GM18519 (cell line): Measurements from ENCODE around the gene GLIS1.

Source experiments
- ATAC-seq: cut with Tn5 transposase; IDR thresholded peaks from one replicate; pipeline ENCODE4 v1.9.1; 2021; ENCODE audit warnings: mild to moderate bottlenecking, moderate library complexity; ENCODE audit not compliant: unreplicated experiment, low FRiP score

Gene GLIS1

DNA sequence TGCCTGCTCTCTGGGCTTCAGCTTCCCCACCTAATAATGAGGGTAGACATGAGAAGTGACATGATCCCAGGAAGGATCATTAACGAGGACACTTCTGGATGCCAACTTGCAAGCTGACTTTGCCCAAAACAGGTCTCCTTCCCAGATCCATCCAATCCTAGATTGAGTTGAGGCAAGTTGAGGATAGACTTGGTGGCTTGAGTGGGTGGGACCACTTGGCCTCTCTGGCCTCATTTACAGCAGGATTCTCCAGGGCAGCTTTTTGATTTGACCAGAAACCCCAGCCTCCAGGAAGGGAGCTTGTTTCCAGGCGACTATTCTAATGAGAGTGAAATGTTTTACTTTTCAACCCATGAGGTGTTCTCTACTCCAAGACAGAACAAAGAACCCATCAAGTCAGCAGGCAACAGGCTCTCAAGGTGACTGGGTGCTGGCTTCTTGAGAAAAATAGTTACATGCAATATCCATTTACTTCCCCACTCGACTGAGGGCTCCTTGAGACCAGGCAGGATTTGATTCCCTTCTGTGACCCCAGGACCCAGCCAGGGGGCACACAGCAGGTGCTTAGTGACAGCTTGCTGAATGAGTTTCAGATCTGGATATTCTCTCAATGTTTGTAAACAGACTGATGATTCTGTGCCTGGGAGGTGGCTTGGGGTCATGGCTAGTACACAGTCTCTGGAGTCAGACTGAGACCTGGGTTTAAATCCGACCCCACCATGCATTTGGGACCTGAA lies 151.5 kb downstream of the GLIS1 start:
- ATAC-seq = no peak

DNA sequence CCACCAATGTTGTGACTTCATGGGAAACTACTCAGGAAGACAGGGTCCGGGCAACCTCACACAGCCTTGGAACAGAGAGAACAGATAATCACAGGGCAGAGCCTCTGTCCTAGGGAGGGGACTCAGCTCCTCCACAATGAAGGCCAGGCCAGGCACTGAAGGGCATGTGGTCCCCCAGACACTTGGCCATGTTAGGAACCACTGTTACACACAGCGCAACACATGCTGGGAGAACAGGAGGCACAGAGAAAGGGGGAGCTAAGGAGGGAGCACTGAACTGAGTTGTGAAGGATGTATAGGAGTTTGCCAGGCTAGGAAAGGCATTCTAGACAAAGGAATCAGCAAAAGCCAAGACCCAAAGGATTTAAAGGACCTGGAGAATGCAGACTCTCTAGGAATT lies 152.2 kb downstream of the GLIS1 start:
- no peak for ATAC-seq

DNA sequence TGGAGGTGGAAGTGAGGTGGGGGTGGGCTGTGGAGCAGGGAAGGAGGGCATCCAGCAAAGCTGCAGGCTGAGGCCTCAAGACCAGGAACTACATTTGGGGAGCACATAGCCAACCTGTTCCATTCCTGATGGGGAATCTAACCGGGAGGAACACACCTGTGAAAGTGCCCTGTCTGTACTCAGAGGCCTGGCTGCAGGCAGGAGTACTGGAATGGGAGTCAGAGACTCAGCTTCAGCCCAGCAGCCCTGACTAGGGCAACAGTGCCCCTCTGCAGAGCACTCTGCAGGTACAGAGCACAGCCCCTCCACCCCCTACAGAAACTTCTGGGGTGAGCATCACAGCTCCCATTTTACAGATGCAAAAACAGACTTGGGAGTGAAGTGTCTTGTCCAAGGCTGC lies 153.4 kb downstream of the GLIS1 start:
- no peak for ATAC-seq

DNA sequence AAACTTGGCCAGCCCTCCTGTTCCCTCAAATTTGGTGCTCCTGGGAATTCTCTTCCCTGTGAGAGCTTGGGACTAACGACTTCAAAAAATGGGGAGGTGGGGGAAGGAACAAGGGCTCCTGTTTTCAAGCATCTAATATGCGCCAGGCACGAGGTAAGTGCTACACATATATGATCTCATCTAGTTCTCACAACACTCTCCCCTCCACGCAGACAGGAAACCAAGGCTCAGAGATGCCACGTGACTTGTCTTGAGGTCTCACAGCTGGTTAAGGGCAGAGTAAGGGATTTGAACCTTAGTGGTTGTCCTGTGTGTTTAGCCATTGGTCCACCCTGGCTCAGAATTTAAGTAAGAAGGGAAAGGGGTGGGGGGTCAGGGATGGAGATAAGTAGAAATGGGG lies 153.8 kb downstream of the GLIS1 start:
- no peak for ATAC-seq

DNA sequence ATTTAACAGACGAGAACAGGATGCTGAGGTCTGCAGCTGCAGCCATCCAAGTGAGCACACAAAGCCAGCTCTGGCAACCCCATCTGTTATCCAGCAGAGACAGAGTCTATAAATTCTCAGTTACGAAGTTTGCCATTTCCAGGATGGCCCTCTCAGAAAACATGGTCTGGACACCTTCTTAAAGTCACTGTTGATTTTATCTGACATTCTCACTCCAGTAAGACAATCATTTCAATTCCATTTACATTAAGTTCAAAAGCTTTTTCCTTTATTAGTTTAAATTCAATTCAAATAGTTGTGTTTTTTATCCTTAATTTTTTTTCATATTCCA lies 154.2 kb downstream of the GLIS1 start:
- ATAC-seq = no peak

DNA sequence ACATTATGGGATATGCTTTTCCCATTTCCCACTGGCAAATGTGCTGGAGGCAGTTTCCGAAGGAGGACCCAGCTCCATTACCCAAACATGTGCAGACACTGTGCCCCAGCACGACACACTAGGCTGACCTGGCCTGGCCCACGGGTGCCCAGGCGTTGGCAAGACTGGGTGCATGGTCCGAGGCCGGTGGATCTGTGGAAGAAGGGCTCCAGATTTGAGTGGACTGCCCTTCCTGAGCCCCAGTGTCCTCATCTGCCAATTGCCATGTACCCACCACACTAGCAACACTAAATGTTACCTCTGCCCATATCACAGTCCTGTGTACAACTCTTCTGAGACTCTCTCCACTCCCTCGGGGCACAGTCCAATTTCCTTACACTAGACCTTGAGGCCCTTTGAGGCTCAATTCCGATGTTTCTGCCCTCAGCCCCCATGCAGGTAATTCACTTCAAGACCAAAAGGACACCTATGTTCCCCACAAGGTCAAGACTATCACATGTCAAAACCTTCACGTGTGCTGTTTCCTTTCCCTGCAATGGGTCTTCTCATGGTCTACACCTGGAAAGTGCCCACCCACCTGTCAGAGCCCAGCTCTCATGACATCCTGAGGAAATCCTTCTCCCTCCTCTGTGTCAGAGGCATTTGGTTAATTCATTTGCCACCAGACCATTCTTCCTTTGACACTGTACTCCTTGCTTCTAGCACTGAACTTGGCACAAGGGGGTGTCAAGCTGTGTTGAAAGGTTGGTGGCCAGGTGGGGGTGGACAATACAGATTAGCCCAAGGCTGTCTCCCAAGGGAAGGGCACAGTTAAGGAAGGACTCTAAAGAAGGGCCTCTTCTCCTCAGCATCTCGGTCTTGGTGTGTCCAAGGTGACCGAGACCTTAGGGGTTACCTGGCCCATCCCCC lies 154.8 kb downstream of the GLIS1 start:
- no peak for ATAC-seq

DNA sequence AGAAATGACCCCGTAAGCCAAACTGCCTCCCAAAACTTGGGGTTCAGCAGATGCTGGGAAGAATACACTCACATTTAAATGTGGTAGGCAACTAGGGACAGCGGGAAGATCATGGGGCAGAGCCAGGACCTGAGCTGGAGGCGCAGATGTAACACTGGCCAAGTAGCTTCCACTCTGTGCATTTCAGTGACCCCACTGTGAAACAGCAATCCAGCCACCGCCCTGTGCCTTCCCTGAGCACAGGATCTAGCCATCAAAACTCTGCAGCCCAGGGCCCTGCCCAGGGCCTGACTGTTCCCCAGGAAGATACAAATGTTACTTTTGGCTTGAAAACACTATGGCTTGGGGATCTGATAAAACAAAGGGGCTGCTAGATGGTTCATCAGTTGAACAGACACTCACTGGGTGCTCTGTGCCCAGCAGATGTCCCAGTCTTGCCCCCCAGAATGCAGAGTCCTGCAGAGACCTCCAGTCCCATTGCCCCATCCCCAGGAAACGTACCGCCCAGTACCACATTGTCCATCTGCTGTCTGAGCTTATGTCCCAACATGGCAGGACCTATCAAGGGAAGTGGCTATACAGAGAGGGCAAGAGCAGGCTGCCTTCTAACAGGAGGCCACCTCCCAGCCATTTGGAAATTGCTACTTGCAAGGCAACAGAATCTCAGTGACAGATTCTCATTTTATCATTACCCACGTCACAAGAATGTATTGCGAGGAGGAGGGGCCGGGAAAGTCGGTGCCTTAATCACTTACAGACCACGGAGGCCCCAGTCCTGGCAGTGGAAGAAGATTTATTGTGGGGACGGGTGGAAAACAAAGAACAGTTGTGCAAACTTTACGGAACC lies 155.7 kb downstream of the GLIS1 start:
- no peak for ATAC-seq

DNA sequence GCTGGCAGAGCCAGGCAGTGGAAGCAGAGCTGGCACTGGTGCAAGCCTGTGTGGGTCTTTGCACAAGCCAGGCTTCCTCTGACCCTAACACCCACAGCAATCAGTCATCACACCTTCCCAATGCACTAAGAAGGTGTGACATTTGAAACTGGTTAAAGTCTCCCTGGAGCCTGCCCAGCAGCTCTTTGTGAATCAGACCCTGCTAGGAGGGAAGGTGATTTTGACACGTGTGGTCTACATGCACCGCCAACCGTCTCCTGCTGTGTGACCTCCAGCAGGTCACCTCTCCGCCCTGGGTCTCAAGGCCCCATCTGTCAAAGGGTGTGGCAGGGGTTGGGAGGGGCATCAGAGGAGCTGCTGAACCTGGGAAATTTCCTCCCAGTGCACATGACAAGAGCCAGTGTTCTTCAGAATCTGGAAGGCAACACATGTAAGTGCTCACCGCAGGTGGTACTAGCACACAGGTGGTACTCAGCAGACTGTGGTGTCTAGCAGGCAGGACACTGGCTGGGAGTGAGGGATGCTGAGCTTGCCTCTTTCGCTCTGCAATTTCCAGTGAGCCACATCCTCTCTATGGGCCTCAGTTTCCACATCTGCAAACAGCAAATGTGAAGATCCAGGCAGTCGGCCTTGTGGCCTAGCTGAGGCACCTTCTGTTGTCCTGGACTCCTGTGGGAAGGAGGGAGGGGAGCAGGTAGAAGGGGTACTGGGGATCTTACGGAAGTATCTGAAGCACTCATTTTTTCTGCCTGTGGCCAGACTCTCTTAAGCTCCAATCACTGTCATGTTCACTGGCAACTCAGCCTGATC lies 156.5 kb downstream of the GLIS1 start:
- ATAC-seq = no peak

DNA sequence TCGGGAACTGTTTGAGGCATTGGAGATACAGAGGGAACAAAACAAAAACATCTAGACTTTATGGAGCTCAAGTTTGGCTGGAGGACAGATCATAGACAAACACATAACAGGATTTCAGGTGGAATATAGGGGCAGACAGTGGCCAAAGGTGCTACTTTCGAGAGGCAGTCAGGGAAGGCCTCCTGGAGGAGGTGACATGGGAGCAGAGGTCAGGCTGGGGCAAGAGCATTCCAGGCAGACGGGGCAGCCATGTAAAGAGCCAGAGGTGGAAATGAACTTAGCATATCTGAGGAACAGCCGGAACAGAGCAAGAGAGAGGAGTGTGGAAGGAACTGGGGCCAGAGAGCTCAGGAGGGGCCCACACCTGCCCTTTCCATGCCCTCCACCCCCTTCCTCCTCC lies 157.5 kb downstream of the GLIS1 start:
- ATAC-seq = no peak

DNA sequence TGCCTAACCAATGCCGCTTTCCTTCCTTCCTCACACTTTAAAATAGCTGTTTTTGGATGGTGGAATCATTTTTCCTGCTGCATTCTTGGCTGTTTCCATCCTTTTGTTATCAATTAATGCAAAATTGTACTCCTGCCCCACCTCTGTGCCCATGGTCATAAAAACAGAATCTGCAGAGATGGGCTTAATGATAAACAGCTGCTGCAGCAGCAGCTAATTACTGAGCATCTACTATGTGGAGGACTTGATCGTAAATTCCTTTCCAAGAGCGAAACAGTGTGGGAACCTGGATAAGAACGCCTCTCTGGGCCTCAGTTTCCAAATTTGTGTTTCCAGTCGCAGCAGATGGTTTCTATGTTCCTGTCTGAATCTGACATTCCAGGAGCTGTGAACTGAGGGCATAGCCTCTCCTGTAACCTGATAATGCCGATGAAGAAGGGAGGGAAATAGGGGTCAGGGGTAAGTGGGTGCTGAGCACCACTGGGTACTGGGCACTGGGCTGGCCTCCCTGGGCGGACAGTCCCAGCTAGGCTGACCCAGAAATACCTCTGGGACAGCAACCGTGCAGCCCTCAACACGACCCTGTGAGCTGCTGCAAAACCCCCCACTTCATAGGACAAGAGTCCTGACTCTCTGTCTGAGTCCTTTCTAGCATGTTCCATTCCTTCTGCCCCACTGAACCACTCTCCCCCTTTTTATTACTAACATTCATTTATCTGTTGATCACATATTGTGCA lies 158.1 kb downstream of the GLIS1 start:
- ATAC-seq = no peak

DNA sequence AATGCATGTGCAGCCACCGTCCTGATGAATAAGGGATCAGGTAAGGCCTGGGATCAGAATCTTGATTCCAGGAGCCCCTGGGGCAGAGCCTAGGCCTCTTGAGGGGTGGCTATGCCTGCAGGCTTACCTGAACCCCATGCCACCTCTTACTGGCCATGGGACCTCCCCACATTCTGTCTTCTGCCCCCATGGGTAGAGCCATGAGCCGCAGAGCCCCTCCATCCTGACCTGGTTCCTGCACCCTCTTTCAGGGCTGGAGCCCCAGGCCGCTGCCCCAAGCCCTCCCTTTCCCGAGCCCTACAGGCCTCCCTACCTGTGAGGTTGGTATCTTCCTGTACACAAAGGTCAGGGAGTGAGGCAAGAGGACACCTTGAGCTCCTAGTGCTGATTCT lies 159.0 kb downstream of the GLIS1 start:
- no peak for ATAC-seq

DNA sequence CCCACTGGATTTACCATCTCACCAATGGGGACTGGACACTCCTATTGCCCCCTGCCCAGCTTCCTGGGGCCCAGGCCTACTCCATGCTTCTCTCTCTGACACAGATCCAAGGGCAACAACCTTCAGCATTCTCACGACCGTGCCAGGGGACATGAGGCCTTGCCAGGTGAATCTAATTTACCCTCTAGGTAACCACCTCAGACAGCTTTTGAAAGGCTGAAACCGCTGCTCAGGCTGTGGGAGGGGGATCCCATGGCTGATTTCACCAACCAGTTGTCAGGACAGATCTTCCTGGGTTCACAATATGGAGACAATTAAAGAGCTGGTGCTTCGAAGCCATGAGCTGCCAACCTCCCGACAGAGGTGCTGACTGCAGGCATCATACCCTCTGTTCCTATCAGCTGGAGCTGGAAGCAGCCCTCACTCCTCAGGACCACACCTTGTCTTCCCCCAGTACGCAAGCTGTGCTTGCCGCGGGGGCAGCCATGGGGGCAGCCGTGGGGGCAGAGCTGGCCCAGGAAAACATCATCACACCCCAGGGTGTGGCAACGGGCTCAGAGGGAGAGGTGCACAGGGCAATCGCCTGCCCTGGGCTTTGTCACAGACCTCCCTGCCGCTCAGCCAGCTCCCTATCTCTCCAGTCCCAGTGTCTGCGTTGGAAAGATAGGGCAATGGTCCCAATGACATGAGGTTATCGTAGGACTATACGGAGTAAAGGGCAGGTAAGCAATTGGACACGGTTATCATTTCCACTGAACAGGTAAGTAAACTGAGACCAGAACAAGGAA lies 159.5 kb downstream of the GLIS1 start:
- ATAC-seq = no peak

DNA sequence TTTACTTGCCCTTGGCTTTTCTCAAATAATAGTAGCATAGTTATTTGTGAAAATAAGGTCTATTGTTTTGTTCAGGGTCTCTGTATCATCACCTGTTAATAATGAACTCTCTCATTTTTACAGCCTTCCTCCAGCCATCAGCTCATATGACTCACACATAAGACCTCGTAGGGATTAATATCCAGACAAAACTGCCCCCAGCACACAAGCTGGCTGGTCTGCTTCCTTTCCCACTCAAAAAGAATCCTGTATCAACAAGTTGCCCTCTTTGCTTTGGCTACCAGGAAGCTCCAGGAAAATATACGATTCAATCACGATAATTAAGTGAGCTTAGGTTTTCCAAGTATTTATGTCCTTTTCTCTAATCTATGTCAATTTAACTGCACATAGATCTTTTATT lies 160.6 kb downstream of the GLIS1 start:
- ATAC-seq = no peak

DNA sequence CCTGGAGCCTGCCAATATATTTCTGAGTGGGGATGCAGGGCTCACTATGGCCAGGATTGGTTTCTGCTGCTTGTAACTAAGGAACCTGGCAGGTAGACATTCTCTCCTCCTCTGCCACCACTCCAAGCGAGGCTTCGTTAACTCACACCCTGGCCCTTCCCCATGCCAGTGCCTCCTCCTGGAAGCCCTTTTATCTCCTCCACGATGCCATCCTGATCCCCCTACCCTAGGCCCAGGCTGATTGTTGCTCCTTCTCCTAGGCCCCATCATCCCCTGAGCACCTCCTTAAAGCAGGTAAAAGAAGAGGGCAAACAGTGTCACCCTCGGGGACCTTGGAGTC lies 161.2 kb downstream of the GLIS1 start:
- ATAC-seq = no peak

DNA sequence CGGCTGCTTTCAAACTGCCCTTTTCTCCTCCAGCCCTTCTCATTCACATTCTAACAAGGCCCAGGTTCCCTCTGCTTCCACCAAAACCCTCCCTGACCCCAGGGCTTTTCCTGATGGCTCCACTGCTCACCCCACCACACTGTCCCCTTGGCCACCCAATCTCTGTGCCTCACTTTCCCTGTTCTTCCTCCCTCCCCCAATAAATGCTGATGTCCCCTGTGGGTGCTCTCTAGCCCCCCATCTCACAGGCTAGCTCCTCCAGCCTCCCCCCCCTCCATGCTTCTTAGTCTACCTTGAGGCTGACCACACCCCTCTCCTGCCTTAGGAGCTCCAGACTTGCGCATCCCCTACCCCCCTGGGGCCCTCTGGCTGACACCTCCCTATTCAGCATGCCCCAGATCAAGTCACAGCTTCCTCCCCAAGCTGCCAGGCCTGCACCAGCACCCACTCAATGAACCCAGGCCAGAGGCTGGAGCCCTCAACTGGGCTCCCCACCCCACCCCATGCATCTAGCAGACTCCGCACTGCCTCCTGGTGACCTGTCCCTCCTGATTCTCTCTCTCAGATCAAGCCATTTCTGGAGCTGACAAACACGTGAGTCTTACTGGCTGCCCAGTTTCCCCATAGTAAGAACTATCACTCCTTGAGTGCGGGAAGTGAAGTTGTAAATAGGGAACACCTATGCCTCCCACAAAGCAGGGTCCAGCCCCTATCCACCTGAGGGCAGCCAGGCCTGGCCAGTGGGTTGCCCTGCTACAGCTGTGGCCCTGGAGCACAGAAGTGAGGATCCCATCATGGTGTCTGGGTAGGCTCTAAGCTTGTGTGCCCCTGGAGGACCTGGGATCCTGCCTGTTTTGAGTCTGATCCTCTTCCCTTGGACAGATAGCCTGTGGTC lies 161.9 kb downstream of the GLIS1 start:
- ATAC-seq = no peak

DNA sequence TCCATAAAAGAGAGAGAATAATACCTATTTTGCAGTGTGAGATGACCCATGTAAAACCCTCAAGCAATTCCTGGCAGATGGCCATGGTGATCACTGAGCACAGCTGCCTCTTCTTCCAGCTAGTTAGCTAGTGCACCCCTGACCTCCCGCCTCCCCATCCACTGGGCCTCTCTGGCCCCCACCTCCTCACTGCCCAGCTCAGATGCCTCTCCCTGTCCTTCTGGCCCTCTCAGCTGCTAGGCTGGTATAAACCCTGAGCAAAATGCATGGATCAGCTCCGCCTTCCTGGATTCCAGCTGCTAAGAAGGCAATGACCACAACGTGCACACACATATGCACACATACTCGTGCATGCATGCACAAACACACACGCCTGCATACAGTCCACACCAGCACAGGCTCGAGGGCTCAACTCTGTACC lies 162.6 kb downstream of the GLIS1 start:
- no peak for ATAC-seq

DNA sequence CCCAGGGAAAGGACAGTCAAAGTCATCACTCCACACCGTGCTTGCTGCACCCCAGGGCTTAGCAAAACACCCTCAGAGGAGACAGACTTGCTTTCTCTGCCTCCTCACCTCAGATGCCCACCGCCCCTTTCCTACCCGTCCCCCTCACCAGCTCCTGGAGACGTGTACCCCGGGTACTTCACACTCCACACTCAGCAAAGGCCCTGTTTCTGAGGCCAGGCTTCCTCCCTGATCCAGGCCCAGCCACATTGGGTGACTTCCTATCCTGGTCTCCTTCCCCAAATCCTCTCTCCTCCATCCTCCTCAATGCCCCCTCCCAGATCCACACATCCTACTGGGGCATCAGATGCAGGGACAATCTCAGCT lies 163.0 kb downstream of the GLIS1 start:
- ATAC-seq = no peak
